Bronchial epithelial cell (primary cell): ENCODE data around the gene ADAMTS2. TPM values are rescaled to one million over a fixed set of nuclear protein-coding genes. Genes with fewer than 3 reads are reported as not detected.

Experiments
- DNase-seq: peaks from one replicate; pipeline ENCODE4 v3.0.0-alpha.2; 2010; ENCODE audit warnings: low read depth
- FAIRE-seq: peaks from 2 replicates; lab custom pipeline; 2011; peaks lifted over from hg19 to GRCh38; lab: Jason Lieb, UNC
- H3K27me3 ChIP-seq: 2 replicates; pipeline ENCODE4 v1.5.1; 2011; ENCODE audit warnings: low read length; ENCODE audit not compliant: control insufficient read depth, insufficient read depth
- H3K36me3 ChIP-seq: 2 replicates; pipeline ENCODE4 v1.5.1; 2011; ENCODE audit warnings: low read length; ENCODE audit not compliant: control insufficient read depth, insufficient read depth
- H3K4me3 ChIP-seq: 2 replicates; pipeline ENCODE4 v1.5.1; 2011; ENCODE audit warnings: mild to moderate bottlenecking, low read depth, low read length, control low read depth
- CTCF ChIP-seq: IDR thresholded peaks from 2 replicates; pipeline ENCODE4 v1.5.1; 2011; ENCODE audit warnings: mild to moderate bottlenecking, moderate library complexity, low read length, control low read depth, inconsistent platforms; ENCODE audit not compliant: insufficient read depth, severe bottlenecking
- total RNA-seq: library from RNA; depleted of rRNA; stranded (reverse); fragments of >200 nt; gene quantifications from 2 replicates; pipeline ENCODE4 v1.2.1, GENCODE V29; 2014

ADAMTS2 gene
- total RNA-seq, 1 donor from 2014 or later = 0.26 TPM

GRCh38 chr5:179129607-179130071, 215.6 kb downstream of the ADAMTS2 start:
- DNase-seq = no peak
- H3K27me3 ChIP-seq = no peaks in the 10 kb centered on the region
- no peak for TF ChIP-seq CTCF
- H3K4me3 ChIP-seq = no peak overlapping the region
- no peaks in the 10 kb centered on the region for H3K36me3 ChIP-seq
- FAIRE-seq = no peak

GRCh38 chr5:179128976-179129375, 216.3 kb downstream of the ADAMTS2 start:
- no peaks in the 10 kb centered on the region for H3K27me3 ChIP-seq

GRCh38 chr5:179128041-179128365, 217.3 kb downstream of the ADAMTS2 start:
- no peaks in the 10 kb centered on the region for H3K27me3 ChIP-seq
- FAIRE-seq (no peak), DNase-seq (no peak)
- H3K4me3 ChIP-seq = no peak overlapping the region
- no peak for TF ChIP-seq CTCF
- no peaks in the 10 kb centered on the region for H3K36me3 ChIP-seq

More at GRCh38 chr5:179128976-179129375, 216.3 kb downstream of the ADAMTS2 start:
- Histone ChIP-seq H3K36me3 (no peaks in the 10 kb centered on the region), H3K4me3 (no peak overlapping the region)
- DNase-seq (no peak), FAIRE-seq (no peak)
- TF ChIP-seq CTCF = no peak

- DNase-seq (no peak), FAIRE-seq (no peak)
- Histone ChIP-seq H3K27me3 (no peaks in the 10 kb centered on the region), H3K4me3 (no peak overlapping the region), H3K36me3 (no peaks in the 10 kb centered on the region)
- TF ChIP-seq CTCF = no peak
Observed at GRCh38 chr5:179127136-179128040, 217.9 kb downstream of the ADAMTS2 start.

GRCh38 chr5:179126506-179126991, 218.7 kb downstream of the ADAMTS2 start:
- Histone ChIP-seq H3K27me3 (no peaks in the 10 kb centered on the region), H3K4me3 (no peak overlapping the region), H3K36me3 (no peaks in the 10 kb centered on the region)
- DNase-seq = no peak
- no peak for FAIRE-seq
- TF ChIP-seq CTCF = no peak
